GM19372 (cell line): ENCODE measurements around the gene FUT4.
"Not testable (repeated sequence)": the region's sequence is repeated elsewhere in the genome, so short reads cannot be mapped to it uniquely, and the experiment has no call there.

ENCODE experiments used
- ATAC-seq: cut with Tn5 transposase; IDR thresholded peaks from one replicate; pipeline ENCODE4 v1.9.1; 2021; ENCODE audit warnings: mild to moderate bottlenecking, low read depth, moderate library complexity; ENCODE audit not compliant: unreplicated experiment

The FUT4 gene

DNA sequence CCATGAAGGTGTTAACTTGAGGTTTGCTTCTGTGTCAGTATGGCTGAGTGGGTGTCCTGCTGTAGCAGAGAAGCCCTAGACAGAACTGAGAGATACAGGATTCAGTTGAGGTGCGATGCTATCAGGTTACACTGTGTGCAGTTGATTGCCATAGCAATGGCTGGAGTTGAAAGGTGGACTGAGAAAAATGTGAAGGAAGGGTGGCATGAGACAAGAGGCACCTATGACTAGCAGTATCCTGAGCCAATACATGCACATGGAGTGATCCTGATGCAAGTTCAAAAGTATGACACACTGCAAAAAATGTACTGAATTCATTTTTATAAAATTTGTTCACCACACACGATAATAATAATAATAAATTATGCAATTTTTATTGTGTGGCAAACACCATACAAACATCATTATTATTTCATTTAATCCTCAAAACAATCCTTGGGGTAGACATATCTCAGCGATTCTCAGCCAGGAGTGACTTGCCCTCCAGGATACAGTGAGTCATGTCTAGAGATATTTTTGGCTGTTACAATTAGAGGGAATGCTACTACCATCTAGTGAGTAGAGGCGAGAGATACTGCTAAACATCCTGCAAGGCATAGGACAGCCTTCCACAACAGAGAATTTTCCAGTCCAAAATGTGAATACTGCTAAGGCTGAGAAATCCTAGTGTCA, 19.6 kb downstream of the FUT4 start:
- no peak for ATAC-seq

DNA sequence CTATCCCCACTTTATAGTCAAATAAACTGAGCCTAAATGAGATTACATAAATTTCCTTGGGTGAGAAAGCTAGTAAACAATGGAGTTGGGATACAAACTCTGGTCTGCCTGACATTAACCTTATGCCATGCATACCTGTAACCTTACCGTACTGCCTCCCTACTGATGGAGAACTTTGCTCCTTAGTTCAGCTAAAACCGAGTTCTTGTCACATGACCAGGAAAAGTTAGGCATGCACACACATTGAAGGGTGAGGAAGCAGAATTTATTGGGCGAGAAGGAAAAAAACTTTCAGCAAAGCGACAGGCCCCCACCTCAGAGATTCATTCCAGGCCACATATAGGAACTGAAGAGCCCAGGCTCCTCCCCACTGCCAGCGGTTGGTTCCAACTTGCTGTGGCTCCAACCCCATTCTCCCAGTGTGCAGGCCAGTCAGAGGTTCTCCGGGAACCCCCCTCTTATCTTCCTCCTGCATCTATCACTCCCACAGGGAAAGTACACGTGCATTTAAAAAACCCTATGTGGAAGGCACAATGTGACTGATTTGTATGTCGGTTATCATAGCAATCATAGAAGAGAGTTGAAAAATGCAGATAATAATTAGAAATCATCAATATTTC, 20.2 kb downstream of the FUT4 start:
- no peak for ATAC-seq

DNA sequence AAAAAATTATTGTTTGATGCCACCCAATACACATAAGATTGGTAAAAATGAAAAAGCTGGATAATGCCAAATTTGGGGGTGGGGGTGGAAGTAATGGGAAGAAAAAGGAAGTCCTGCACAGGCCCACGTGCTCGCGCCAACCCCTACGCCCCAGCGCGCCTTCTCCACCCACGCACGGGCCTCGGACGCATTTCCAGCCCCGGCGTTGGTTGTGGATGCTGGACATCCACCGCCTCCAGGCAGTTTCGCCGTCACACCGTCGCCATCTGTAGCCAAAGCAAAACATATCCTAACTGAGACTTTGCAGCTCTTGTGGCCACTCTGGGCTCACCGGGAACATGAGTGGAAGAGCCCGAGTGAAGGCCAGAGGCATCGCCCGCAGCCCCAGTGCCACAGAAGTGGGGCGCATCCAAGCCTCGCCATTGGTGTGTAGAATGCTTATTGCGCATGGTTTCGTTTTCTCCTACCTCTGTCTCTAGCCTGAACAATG, 23.5 kb downstream of the FUT4 start, which contains the start of gene PIWIL4:
PIWIL4 (plus strand) TSS at position 188 of the 490 bp plus-strand sequence; CDS start at position 339, 151 bp downstream.
- no peak for ATAC-seq

DNA sequence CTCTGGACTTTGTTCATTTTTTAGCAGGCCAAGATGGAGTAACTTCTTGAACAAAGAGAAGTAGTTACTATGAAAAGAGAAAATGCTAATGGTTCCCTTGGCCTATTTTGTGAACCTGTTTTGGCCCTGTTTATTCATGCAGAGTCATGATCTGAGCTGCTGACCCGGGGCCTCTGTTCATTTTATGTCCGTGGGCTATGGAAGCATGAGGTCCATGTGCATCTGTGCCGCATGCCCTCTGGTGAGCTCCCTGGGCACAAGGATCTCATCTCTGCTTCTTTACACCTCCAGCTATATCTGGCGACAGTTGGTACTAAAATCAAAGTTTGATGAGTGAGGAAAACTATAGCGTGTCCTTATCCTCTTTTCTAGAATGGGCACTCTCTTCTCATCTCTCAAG, 24.5 kb downstream of the FUT4 start:
- no peak for ATAC-seq

DNA sequence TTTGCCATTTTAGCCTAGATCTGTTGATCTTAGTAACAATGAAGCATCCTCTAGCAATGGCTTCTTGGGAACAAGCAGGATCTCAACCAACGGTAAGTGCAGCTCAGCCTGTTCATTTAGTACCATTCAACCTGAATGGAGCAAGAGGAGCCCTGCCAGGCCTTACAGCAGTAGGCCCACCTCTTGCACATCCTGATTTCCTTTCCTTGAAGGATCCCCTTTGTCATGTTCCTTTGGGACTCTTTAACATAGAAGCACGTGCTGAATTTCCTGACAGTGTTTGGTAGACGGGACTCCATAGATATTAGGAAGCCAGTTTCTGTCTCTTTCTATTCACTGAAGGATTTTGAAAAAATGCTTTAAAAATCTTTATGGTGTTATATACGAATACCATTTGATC, 25.0 kb downstream of the FUT4 start:
- ATAC-seq, result no peak

DNA sequence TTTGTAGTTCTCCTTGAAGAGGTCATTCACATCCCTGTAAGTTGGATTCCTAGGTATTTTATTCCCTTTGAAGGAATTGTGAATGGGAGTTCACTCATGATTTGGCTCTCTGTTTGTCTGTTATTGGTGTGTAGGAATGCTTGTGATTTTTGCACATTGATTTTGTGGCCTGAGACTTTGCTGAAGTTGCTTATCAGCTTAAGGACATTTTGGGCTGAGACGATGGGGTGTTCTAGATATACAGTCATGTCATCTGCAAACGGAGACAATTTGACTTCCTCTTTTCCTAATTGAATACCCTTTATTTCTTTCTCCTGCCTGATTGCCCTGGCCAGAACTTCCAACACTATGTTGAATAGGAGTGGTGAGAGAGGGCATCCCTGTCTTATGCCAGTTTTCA, 29.3 kb downstream of the FUT4 start:
- not testable (repeated sequence) for ATAC-seq

DNA sequence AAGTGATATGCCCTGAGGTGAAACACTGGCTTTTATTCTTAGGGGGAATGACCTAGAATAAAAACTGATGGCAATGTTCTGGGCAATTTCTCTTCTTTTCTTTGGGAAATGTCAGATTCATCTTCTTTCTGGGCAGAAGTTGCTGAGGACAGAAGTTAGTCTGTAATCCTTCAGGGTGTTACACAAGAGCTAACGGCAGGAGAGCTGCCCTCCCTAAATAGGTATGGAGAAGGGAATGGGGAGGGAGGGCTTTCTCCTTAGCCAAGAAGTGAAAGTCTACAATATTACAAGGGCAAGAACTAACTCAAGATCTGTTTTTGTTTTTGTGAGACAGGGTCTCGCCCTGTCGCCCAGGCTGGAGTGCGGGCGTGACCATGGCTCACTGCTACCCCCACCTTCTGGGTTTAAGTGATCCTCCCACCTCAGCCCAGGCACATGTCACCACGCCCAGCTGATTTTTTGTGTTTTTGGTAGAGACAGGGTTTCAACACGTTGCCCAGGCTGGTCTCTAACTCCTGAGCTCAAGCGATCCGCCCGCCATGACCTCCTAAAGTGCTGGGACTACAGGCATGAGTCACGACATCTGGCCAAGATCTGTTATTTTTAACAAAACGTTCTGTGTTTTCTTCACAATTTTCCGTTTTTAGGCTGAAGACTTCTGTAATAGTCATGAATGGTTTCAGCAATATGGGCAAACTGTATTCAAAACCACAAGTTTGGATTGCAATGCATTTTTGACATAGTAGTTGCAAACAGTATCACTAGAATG, 30.7 kb downstream of the FUT4 start:
- ATAC-seq, result no peak

DNA sequence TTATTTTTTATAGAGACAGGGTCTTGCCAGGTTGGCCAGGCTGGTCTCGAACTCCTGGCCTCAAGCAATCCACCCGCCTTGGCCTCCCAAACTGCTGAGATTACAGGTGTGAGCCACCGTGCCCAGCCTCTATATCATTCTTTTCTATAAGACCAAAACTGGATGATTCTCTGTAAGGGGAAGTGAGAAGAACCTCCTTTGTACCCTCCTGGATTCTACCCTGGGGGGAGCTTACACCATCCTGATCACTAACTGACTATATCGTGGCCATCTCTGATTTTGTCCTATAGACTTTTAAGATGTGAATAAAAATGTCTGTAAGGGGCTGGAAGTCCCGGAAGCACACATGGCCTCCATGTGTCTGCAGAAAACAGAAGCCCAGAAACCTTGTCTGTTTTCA, 32.6 kb downstream of the FUT4 start:
- no peak for ATAC-seq

DNA sequence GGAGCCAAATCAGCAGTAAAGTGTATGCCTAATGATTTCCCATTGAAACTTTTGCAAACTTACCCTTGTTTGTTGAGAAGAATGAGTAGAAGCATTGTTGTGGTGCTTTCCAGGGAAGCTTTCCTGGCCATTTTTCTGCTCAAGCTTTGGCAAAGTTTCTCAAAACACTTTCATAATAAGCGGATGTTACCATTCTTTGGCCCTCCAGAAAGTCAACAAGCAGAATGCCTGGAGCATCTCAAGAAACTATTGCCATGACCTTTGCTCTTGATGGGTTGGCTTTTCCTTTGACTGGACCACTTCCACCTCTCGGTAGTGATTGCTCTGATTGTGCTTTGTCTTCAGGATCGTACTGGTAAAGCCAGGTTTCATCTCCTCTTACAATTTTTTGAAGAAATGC, 34.1 kb downstream of the FUT4 start:
- no peak for ATAC-seq

DNA sequence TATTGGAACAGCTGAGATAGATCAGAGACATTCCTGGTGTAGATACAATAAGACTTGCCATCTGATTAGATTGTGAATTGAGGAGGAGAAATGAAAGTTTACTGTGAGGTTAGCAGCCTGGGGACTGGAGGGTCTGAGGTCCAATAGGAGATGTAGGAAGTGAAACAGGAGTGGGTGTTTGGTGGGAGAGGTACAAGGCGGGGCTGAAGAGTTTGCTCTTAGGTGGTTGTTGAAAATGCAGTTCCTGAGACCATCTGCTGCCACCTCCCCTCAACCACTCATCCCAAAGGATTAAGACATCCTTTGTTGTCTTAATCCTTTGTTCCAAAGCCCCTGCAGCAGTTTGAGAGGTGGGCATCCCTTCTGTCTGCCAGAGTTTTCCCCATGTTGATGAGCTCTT, 38.2 kb downstream of the FUT4 start:
- peak; percentile 44 for ATAC-seq

DNA sequence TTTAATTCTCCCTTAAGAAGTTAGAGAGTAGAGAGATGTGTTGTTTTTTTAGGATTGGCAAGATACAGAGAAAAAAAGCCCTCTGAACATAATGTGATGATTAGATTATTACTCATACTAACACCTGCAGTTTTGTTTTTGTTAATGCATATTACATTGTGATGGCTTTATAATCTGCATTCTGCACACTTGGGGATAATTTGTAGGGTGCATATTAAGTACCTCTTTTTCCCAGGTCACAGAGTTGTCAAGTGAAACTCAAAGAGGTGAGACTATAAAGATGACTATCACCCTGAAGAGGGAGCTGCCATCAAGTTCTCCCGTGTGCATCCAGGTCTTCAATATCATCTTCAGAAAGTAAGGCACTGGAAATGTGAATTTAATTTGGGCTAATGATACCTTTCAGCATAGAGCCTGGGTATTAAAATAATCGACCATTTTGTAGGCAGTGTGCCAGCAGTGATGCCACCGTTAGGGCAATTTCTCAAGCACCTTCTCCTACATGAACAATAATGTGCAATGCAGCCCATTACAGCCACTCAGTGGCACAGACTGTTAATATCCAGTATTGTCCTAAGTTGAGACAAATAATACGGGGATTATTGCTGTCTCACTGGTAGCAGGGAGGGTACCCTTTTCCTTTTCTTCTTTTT, 39.6 kb downstream of the FUT4 start:
- ATAC-seq, result no peak

DNA sequence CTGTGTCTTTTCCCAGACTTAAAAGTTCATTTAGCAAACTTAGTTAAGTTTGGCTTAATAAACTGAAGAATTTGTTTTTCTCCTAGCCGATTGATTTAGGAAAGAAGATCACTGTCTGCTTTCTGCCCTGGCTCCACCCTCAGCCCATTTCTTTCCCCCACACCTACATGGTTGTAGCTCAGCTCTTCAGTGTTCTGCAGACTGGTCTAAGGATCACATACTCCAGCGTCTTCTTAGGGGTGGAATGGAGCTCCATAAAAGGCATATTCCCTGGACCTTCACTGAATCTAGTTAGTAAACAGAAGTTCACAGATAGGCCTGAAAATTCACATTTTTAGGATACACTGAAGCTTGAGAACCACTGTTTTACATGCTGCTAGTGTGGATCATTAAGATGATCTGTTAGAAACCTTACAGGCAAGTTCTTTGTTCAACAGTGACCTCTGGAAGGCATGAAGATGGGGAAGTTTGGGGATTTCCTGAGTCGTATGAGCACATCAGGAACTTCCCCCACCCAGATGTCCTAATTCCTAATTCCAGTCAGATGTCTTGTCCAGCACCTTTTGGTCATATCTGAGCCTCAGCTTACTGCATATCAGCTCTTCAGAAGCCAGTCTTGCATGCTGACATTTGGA, 40.3 kb downstream of the FUT4 start:
- ATAC-seq, result peak; percentile 45

DNA sequence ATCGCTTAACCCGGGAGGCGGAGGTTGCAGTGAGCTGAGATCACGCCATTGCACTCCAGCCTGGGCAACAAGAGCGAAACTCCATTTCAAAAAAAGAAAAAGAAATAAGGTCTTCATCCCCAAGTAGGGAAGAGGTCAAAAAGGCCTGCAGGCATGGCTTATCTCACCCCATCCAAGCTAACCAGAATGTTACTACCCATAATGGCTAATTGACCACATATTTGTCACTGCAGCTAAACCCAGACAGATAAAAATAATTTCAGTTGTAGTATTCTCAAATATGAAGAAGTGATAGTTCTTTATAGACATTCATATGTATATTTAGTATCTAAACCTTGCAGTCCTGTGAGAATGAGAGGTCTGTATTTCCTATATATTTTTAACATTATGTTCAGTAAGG, 41.3 kb downstream of the FUT4 start:
- ATAC-seq, result no peak

DNA sequence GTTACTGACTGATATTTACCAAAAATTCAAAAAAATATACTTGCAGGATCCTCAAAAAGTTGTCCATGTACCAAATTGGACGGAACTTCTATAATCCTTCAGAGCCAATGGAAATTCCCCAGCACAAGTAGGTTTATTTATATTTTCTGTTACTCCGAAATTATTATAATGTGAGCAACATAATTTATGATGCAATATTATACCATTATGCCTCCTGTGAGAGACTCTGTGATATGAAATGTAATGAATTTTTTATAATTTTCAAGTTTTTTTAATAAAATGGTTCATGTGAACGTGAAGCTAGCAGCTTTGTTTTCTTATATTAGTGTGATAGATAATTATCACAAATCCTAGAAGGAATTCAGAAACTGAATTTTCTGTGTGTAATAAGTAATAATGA, 41.7 kb downstream of the FUT4 start:
- no peak for ATAC-seq

DNA sequence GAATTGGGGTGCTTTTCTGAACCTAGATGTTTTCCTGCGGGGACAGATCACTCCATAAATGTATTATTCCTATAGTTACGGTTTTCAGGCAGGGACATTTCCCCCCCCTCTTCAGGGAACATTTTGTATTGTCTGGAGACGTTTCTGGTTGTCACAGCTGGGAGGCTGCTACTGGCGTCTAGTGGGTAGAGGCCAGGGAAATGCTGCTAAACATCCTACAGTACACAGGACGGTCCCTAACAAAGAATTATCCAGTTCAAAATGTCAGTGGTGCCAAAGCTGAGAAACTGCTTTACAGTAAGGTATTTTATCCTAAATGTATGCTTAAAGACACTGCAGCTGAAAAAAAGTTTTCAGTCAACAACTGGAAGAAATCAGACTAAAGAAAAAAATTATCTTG, 42.8 kb downstream of the FUT4 start:
- no peak for ATAC-seq

DNA sequence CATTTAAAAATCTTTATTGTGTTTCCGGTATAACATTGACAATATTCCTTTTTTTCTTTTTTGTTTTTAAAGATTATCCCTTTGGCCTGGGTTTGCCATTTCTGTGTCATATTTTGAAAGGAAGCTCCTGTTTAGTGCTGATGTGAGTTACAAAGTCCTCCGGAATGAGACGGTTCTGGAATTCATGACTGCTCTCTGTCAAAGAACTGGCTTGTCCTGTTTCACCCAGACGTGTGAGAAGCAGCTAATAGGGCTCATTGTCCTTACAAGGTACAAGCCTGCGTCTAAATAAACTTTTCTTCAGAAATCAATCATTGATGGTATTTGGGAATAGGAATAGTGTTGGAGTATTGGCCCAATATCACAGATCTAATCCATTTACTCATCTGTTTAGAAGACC, 43.3 kb downstream of the FUT4 start:
- ATAC-seq, result no peak

DNA sequence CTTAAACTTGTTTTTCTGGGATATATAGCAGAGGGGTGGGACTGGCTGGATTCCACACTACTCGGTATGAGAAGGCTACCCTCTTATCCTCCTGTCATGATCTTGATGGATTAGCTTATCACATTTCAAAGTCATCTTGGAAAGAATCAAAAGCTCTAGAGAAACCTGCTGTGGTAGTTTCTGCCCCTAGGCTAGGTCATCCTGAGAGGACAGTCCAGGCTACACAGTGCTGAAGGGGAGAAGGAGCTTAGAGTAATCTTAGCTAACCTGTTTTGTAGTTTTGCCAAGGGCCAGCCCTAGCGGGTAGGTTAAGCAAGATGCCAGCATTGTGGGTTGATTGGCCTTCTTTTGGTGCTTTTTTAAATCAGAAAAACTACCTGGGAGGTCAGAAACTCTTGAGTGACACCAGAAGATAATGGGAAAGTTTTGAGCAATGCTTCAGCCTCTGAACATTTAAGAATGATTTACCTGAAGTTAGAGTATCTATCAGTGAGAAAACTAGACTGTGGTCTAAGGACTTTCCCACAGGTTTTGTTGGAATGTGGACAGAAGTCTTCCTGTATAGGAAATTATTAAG, 44.7 kb downstream of the FUT4 start:
- ATAC-seq, result no peak

DNA sequence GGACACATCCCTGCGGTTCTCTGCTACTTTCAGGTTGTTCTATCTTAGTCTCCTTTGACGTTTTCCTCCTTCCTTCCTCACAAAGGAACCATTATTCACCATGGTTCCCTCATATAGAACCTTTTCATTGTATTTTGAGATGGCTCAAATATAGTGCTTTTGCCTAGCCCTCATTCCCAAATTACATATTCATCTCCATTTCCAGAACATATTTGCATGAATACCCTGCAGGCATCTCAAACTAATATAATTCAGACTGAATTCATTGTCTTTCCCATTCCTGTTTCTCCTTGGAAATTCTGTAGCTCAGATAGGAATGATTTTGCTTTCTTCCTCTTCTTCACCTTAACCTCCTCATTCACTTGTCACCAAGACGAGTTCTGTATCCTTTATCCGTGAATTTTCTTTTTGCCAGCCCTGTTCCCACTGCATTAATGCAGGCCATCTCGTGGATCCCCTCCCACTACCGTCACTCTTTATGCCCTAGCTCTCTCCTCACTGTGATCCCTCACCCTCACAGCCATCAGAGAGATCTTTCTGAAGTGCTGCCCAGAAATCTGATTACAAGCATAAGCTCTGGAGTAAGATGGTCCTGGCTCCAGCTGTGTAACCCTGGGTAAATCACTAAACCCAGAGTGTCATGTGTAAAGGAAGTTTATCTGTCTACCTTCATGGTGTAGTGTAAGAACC, 46.8 kb downstream of the FUT4 start:
- ATAC-seq, result no peak

DNA sequence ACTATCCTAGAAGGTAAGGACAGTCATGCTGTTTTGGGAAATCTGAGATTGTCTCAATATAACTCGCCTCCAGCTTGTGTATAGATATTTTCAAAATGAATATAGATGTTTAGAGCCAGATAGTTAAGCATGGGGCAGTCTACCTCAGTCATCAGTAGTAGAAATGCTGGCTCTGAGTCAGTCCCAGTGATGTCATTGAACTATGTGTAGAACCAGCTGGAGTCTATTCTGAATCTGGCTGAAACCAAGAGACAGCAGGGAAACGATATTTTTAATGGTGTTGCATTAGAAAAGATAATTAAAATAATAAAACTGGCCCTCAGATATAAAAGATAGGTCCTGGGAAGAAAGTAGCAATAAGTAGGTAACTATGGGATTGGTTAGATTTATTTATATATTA, 49.3 kb downstream of the FUT4 start:
- ATAC-seq, result peak; percentile 85

DNA sequence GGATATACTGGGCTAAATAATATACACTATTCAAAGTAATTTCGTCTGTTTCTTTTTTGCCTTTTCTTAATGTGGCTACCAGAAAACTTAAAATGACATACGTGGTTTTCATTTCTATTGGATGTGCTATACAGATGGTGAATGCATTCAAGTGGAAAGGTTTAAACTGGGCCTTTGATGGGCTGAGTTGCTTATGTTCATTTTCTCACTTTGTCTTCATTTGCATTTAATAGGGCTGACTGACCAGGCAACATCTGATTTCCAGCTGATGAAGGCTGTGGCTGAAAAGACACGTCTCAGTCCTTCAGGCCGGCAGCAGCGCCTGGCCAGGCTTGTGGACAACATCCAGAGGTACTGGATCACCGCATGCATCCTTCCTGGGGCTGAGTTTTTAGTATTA, 51.4 kb downstream of the FUT4 start:
- peak; percentile 61 for ATAC-seq
